Omental fat pad (tissue), 4 donors: ENCODE results near the gene PPARA. TPM values are rescaled to one million over a fixed set of nuclear protein-coding genes. Genes with fewer than 3 reads are reported as not detected.

Source experiments
- ATAC-seq: fragments of 150-250 bp; one replicate; pipeline ENCODE4 v1.9.1; 2016; ENCODE audit warnings: mild to moderate bottlenecking, moderate library complexity; ENCODE audit not compliant: low FRiP score
- DNase-seq: peaks from one replicate; pipeline ENCODE4 v3.0.0-alpha.2; 2019; ENCODE audit warnings: low spot score
- CTCF ChIP-seq, 3 donors: fragments of 450-650 bp; IDR thresholded peaks; one replicate each; pipeline ENCODE4 v1.5.1; 2016 to 2017; ENCODE audit warnings: antibody characterized with exemption in 3 of 3, mild to moderate bottlenecking in 3 of 3, moderate library complexity in 2 of 3
- total RNA-seq, 4 donors: library from RNA; depleted of rRNA; stranded (reverse); fragments of >200 nt; gene quantifications; one replicate each; pipeline ENCODE4 v1.1.0, GENCODE V29; 2016

The PPARA gene
- total RNA-seq, 4 donors from 2014 or later: 20.7 to 35.5 (median 30.4) TPM

- DNase-seq (no peak), ATAC-seq (no peak)
- no peak for TF ChIP-seq CTCF (IDR thresholded peaks at IDR 0.05)
Observed at GRCh38 chr22:46122980-46123693, 27.2 kb upstream of the PPARA start.

GRCh38 chr22:46123694-46124382 is 26.5 kb upstream of the PPARA start:
- ATAC-seq (no peak), DNase-seq (no peak)
- no peak for TF ChIP-seq CTCF (IDR thresholded peaks at IDR 0.05)

- DNase-seq: no peak
- no peak for TF ChIP-seq CTCF (IDR thresholded peaks at IDR 0.05)
- no peak for ATAC-seq
Observed at GRCh38 chr22:46124383-46125144, 25.8 kb upstream of the PPARA start.

GRCh38 chr22:46125311-46125710 is 25.0 kb upstream of the PPARA start:
- no peak for TF ChIP-seq CTCF (IDR thresholded peaks at IDR 0.05)
- no peak for ATAC-seq
- DNase-seq: no peak

GRCh38 chr22:46125816-46126765 is 24.2 kb upstream of the PPARA start:
- TF ChIP-seq CTCF (IDR thresholded peaks at IDR 0.05): no peak
- DNase-seq: no peak
- no peak for ATAC-seq

- no peak for TF ChIP-seq CTCF (IDR thresholded peaks at IDR 0.05)
- DNase-seq: no peak
- no peak for ATAC-seq
Observed at GRCh38 chr22:46126853-46127385, 23.4 kb upstream of the PPARA start.
